ENCODE data around the gene RRAS.

The RRAS gene

DNA sequence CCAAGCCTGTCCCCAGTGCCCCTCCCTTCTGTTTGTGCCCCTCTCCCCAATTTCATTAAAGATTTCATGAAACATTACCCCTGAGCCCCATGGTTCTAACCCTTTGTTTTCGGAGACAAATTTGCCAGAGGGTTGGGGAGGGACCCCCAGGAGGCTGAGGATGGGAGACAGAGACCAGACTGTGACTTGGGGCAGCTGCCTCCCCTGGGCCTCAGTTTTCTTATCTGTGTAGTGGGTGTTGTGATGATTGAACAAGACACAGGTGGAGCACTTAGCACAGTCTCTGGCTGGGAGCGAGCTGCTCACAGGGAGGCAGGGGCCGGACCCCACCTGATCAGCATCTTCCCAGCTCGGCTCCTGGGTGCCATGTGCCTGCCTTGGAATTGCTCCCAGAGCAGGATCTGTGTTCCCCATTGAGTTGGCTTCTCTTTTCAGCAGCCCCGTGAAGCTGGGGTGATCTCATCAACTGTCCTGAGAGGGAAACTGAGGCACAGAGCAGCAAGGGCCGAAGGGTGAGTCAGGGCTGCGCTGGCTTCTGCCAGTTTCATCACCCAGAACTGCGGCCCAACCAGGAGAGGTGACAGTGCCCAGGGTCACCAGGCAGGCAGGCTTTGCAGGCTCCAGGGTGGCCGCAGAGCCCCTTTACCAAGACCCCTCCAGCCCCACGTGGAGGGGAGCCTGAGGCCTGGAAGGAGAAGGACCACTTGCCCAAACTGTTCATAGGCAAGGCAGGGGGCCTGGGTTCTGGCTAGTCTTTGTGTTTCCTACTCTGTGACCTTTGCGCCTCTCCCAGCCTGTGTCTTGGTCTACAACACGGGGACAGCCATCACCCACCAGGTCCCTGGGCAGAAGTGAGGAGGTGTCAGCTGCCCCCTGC is 18.9 kb upstream of the RRAS start:
- no peak for DNase-seq (ENCODE audit: low read depth)
- H3K4me3 ChIP-seq (ENCODE audit: low read depth, low read length), result no peak overlapping the region
- TF ChIP-seq, protein P1, sequence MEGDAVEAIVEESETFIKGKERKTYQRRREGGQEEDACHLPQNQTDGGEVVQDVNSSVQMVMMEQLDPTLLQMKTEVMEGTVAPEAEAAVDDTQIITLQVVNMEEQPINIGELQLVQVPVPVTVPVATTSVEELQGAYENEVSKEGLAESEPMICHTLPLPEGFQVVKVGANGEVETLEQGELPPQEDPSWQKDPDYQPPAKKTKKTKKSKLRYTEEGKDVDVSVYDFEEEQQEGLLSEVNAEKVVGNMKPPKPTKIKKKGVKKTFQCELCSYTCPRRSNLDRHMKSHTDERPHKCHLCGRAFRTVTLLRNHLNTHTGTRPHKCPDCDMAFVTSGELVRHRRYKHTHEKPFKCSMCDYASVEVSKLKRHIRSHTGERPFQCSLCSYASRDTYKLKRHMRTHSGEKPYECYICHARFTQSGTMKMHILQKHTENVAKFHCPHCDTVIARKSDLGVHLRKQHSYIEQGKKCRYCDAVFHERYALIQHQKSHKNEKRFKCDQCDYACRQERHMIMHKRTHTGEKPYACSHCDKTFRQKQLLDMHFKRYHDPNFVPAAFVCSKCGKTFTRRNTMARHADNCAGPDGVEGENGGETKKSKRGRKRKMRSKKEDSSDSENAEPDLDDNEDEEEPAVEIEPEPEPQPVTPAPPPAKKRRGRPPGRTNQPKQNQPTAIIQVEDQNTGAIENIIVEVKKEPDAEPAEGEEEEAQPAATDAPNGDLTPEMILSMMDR (IDR thresholded peaks at IDR 0.05; ENCODE audit: low read depth, low read length, missing control alignments), result no peak

DNA sequence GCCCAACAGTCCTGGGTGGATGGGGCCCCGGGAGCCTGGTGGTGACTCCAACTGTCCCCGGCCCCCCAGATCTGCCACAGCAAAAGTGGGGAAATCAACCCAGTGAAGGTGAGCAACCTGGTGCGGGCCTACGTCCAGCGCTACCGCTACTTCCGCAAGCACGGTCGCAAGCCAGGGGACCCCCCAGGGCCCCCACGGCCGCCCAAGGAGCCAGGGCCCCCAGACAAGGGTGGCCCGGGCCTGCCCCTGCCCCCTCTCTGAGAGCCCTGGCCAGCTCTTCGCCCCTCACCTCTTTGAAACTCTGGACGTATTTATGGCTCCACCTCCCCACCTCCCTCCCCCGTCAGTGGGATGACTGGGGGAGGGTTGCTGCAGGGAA is 18.2 kb upstream of the RRAS start:
- no peak overlapping the region for H3K4me3 ChIP-seq (ENCODE audit: low read depth, low read length)
- no peak for DNase-seq (ENCODE audit: low read depth)
- TF ChIP-seq, protein P1 (IDR thresholded peaks at IDR 0.05; ENCODE audit: low read depth, low read length, missing control alignments), result no peak

DNA sequence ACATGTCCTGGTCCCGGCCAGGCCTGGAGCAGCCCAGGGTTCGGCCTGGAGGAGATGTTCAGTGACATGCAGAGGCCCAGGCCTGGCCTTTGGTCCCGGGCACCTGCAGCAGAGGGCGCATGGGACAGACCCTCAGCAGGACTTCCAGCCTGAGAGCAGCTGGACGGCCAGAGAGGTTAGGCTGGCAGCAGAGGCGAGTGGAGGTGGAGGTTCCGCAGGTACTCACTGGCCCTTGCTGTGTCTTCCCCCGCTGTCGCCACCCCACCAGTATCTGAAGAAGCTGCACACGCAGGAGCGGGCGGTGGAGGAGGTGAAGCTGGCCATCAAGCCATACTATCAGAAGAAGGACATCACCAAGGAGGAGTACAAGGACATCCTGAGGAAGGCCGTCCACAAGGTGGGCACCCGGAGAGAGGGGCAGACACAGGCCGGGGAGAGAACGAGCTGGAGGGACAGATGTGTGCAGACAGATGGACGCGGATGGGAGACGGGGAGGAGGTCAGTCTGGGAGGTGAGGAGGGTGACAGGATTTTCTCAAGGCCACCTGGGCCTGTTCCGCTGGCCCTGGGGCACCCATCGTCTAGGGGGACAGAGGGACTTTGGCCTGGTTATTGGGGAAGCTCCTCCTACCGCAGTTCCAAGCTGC is 17.7 kb upstream of the RRAS start:
- TF ChIP-seq, protein P1 (IDR thresholded peaks at IDR 0.05; ENCODE audit: low read depth, low read length, missing control alignments), result no peak
- no peak for DNase-seq (ENCODE audit: low read depth)

DNA sequence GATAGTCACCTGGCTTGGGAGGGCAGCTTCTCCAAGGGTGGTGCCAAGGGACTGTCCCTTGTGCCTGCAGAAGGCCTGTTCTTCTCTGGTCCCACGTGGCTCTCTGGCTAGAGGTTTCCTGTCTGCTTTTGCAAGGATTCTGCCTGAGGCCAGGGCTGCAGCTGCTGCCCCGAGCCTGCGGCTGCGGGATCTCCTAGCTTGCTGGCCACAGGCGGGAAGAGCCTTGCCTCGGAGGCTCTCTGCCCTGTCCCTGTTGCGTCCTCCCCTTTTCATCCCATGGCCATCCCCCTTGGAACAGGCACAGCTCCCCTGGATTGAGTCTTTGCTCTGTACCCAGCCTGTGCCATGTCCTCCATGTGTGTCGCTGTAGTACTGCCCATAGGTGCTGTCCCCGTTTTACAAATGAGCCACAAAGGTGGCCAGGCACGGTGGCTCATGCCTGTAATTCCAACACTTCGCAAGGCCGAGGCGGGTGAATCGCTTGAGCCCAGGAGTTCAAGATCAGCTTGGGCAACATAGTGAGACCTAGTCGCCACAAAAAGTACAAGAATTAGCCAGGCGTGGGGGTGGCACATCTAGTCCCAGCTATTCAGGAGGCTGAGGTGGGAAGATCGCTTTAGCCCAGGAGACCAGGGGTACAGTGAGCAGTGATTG is 16.6 kb upstream of the RRAS start:
- TF ChIP-seq, protein P1 (IDR thresholded peaks at IDR 0.05; ENCODE audit: low read depth, low read length, missing control alignments), result no peak
- DNase-seq (ENCODE audit: low read depth), result no peak
- H3K4me3 ChIP-seq (ENCODE audit: low read depth, low read length), result no peak overlapping the region

More for the DNA sequence above, 17.7 kb upstream of the RRAS start:
- no peak overlapping the region for H3K4me3 ChIP-seq (ENCODE audit: low read depth, low read length)

DNA sequence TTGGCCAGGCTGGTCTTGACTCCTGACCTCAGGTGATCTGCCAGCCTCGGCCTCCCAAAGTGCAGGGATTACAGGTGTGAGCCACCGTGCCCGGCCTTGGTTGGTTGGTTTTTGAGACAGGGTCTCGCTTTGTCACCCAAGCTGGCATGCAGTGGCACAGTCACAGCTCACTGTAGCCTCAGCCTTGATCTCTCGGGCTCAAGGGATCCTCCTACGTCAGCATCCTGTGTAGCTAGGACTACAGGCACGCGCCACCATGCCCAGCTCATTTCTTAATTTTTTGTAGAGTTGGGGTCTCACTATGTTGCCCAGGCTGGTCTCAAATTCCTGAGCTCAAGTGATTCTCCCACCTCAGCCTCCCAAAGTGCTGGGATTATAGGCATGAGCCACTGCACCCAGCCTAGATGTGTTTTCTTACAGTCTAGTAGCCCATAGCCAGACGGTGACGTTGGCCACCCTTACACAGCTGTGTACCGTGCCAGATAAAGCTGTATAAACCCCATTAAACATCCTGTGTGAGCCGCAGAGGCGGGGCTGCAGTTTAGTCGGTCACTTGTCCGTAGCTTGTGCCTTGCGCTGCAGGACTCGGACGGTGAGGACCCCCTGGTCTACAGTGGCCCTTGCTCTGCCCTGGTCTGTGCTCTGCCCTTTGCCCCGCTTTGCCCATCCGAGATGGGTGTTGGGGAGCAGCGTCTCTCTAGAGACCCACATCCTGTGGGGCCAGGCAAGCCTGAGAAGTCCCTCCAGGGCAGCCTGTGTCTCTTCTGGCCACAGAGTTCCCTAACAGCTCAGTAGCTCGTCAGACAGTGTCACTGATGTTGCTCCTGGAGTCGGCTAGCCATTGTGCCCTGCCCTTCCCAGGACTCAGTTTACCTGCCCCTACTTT is 15.9 kb upstream of the RRAS start:
- DNase-seq (ENCODE audit: low read depth), result no peak
- no peak overlapping the region for H3K4me3 ChIP-seq (ENCODE audit: low read depth, low read length)
- TF ChIP-seq, protein P1 (IDR thresholded peaks at IDR 0.05; ENCODE audit: low read depth, low read length, missing control alignments), result no peak

DNA sequence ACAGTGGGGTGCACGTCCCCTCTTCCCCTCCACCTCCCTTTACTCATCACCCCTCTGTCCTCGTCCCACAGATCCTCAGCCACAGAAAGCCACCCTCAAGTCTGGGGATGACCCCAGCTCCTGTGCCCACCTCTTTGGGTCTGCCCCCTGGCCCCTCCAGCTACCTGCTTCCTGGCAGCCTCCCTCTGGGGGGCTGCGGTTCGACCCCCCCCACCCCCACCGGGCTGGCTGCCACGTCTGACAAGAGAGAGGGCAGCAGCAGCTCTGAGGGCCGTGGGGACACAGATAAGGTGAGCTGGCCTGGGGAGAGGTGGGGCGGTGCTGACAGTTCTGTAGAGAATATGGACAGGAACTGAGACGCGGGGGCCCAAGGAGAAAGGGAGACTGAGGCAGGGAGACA is 14.6 kb upstream of the RRAS start:
- no peak for DNase-seq (ENCODE audit: low read depth)
- TF ChIP-seq, protein P1 (IDR thresholded peaks at IDR 0.05; ENCODE audit: low read depth, low read length, missing control alignments), result no peak

More for the DNA sequence above, 14.6 kb upstream of the RRAS start:
- H3K4me3 ChIP-seq (ENCODE audit: low read depth, low read length), result no peak overlapping the region

All from GM12864 (cell line).